H9 (cell line): ENCODE data around the gene ACVR1B. TPM values are rescaled to one million over a fixed set of nuclear protein-coding genes. Genes with fewer than 3 reads are reported as not detected.

Experiments used
- DNase-seq: peaks from one replicate; pipeline ENCODE4 v3.0.0-alpha.2; 2017
- H2AFZ ChIP-seq: one replicate; pipeline ENCODE4 v1.6.1; 2013; ENCODE audit warnings: mild to moderate bottlenecking, low read length, control low read depth, moderate library complexity
- H2AK5ac ChIP-seq: 2 replicates; pipeline ENCODE4 v1.6.1; 2013; ENCODE audit warnings: low read length, control low read depth, mixed read lengths; ENCODE audit not compliant: insufficient read length
- H2BK120ac ChIP-seq: one replicate; pipeline ENCODE4 v1.6.1; 2013; ENCODE audit warnings: low read depth, mild to moderate bottlenecking, low read length, control low read depth, inconsistent platforms; ENCODE audit not compliant: poor library complexity, severe bottlenecking
- H2BK12ac ChIP-seq: 2 replicates; pipeline ENCODE4 v1.6.1; 2013; ENCODE audit warnings: low read length, control low read depth, mixed read lengths, low read depth; ENCODE audit not compliant: insufficient read length
- H2BK15ac ChIP-seq: 2 replicates; pipeline ENCODE4 v1.6.1; 2013; ENCODE audit warnings: low read depth, low read length, control low read depth
- H2BK20ac ChIP-seq: one replicate; pipeline ENCODE4 v1.6.1; 2013; ENCODE audit warnings: low read depth, mild to moderate bottlenecking, low read length, control low read depth, inconsistent platforms; ENCODE audit not compliant: poor library complexity, severe bottlenecking
- H2BK5ac ChIP-seq: 2 replicates; pipeline ENCODE4 v1.6.1; 2013; ENCODE audit warnings: low read length, control low read depth, mixed read lengths; ENCODE audit not compliant: insufficient read length
- H3K14ac ChIP-seq: 2 replicates; pipeline ENCODE4 v1.6.1; 2013; ENCODE audit warnings: low read length, control low read depth; ENCODE audit not compliant: insufficient read depth
- H3K18ac ChIP-seq: 2 replicates; pipeline ENCODE4 v1.6.1; 2013; ENCODE audit warnings: low read depth, mild to moderate bottlenecking, mixed read lengths, low read length, control low read depth; ENCODE audit not compliant: insufficient read length
- H3K23ac ChIP-seq: 2 replicates; pipeline ENCODE4 v1.6.1; 2013; ENCODE audit warnings: low read length, control low read depth, mixed read lengths, low read depth; ENCODE audit not compliant: insufficient read length
- H3K23me2 ChIP-seq: 2 replicates; pipeline ENCODE4 v1.6.1; 2013; ENCODE audit warnings: low read depth, mild to moderate bottlenecking, mixed read lengths, low read length, control low read depth; ENCODE audit not compliant: insufficient read length, poor library complexity, severe bottlenecking
- H3K27ac ChIP-seq: 2 replicates; pipeline ENCODE4 v1.5.1; 2013; ENCODE audit warnings: low read length, control low read depth, mixed read lengths, low read depth; ENCODE audit not compliant: insufficient read length
- H3K27me3 ChIP-seq: 2 replicates; pipeline ENCODE4 v1.6.1; 2013; ENCODE audit warnings: low read length, control low read depth, inconsistent platforms; ENCODE audit not compliant: insufficient read depth
- H3K4ac ChIP-seq: 2 replicates; pipeline ENCODE4 v1.6.1; 2013; ENCODE audit warnings: low read depth, mild to moderate bottlenecking, control low read depth, inconsistent platforms, low read length, moderate library complexity
- H3K4me1 ChIP-seq: 2 replicates; pipeline ENCODE4 v1.6.1; 2013; ENCODE audit warnings: low read length, control low read depth, inconsistent platforms; ENCODE audit not compliant: insufficient read depth
- H3K4me2 ChIP-seq: 2 replicates; pipeline ENCODE4 v1.6.1; 2013; ENCODE audit warnings: low read length, control low read depth, mixed read lengths; ENCODE audit not compliant: insufficient read length, insufficient read depth
- H3K56ac ChIP-seq: 2 replicates; pipeline ENCODE4 v1.6.1; 2013; ENCODE audit warnings: low read depth, mild to moderate bottlenecking, mixed read lengths, low read length, control low read depth; ENCODE audit not compliant: insufficient read length
- H3K79me1 ChIP-seq: 2 replicates; pipeline ENCODE4 v1.6.1; 2013; ENCODE audit warnings: low read depth, mild to moderate bottlenecking, moderate library complexity, low read length, control low read depth, inconsistent platforms; ENCODE audit not compliant: insufficient read depth, poor library complexity, severe bottlenecking
- H3K79me2 ChIP-seq: 2 replicates; pipeline ENCODE4 v1.6.1; 2013; ENCODE audit warnings: low read length, control low read depth, inconsistent platforms; ENCODE audit not compliant: insufficient read depth
- H3K9ac ChIP-seq: 2 replicates; pipeline ENCODE4 v1.6.1; 2013; ENCODE audit warnings: low read length, control low read depth, mixed read lengths; ENCODE audit not compliant: insufficient read length; ENCODE audit errors: extremely low read depth
- H3K9me3 ChIP-seq: one replicate; pipeline ENCODE4 v1.6.1; 2013; ENCODE audit warnings: low read depth, low read length, inconsistent platforms; ENCODE audit not compliant: control insufficient read depth
- H3T11ph ChIP-seq: one replicate; pipeline ENCODE4 v1.6.1; 2013; ENCODE audit warnings: mild to moderate bottlenecking, low read length, control low read depth, inconsistent platforms
- H4K20me1 ChIP-seq: one replicate; pipeline ENCODE4 v1.6.1; 2013; ENCODE audit not compliant: control insufficient read depth, insufficient read length, insufficient read depth
- H4K5ac ChIP-seq: 2 replicates; pipeline ENCODE4 v1.6.1; 2013; ENCODE audit warnings: low read depth, mild to moderate bottlenecking, mixed read lengths, low read length, control low read depth; ENCODE audit not compliant: insufficient read length
- H4K8ac ChIP-seq: replicated peaks from 2 replicates; pipeline ENCODE4 v1.6.1; 2013; ENCODE audit warnings: low read length, control low read depth, mixed read lengths, low read depth; ENCODE audit not compliant: insufficient read length
- H4K91ac ChIP-seq: 2 replicates; pipeline ENCODE4 v1.6.1; 2013; ENCODE audit warnings: low read depth, mild to moderate bottlenecking, moderate library complexity, mixed read lengths, low read length, control low read depth; ENCODE audit not compliant: insufficient read length
- H3K27ac Mint-ChIP-seq, 3 experiments: 2 replicates in 2 of 3; 3 replicates in 1 of 3; pipeline ENCODE4 v1.8.0; 2020 to 2021; ENCODE audit warnings: mixed read lengths in 3 of 3, mild to moderate bottlenecking in 1 of 3, moderate library complexity in 1 of 3
- H3K27me3 Mint-ChIP-seq: 2 replicates; pipeline ENCODE4 v1.8.0; 2021; ENCODE audit warnings: low read depth, mild to moderate bottlenecking, moderate library complexity, mixed read lengths
- H3K36me3 Mint-ChIP-seq, 3 experiments: 2 replicates in 2 of 3; 3 replicates in 1 of 3; pipeline ENCODE4 v1.8.0; 2020 to 2021; ENCODE audit warnings: low read depth in 3 of 3, mixed read lengths in 3 of 3; ENCODE audit not compliant: insufficient read depth in 1 of 3
- H3K4me1 Mint-ChIP-seq, 2 experiments: 2 replicates each; pipeline ENCODE4 v1.8.0; 2020; ENCODE audit warnings: mixed read lengths in 2 of 2
- H3K4me3 Mint-ChIP-seq, 2 experiments: 2 replicates in 1 of 2; 3 replicates in 1 of 2; pipeline ENCODE4 v1.8.0; 2020 to 2021; ENCODE audit warnings: mild to moderate bottlenecking in 2 of 2, mixed read lengths in 2 of 2, moderate library complexity in 1 of 2
- H3K9me3 Mint-ChIP-seq, 2 experiments: 2 replicates in 1 of 2; 3 replicates in 1 of 2; pipeline ENCODE4 v1.8.0; 2020; ENCODE audit warnings: mild to moderate bottlenecking in 2 of 2, mixed read lengths in 2 of 2, moderate library complexity in 1 of 2
- CTCF ChIP-seq: fragments of 200-600 bp; sonication (generic); conservative IDR thresholded peaks from 3 replicates; pipeline ENCODE4 v1.8.0; 2021; ENCODE audit warnings: antibody characterized with exemption, mild to moderate bottlenecking
- whole genome bisulfite sequencing: extraction: QIAGEN DNeasy Blood & Tissue Kit; methylation state at CpG from one replicate; pipeline ENCODE4 v1.1.7; 2013; ENCODE audit warnings: missing lambda C conversion rate, low lambda C conversion rate, mixed read lengths; ENCODE audit not compliant: insufficient read length; ENCODE audit errors: extremely low coverage; 5-methylcytosine and 5-hydroxymethylcytosine counted together
- total RNA-seq: library from RNA; stranded (reverse); gene quantifications from 2 replicates; pipeline ENCODE4 v1.2.1, GENCODE V29; 2021

ACVR1B gene
- total RNA-seq, 1 experiment from 2014 or later: 16.3 TPM

GRCh38 chr12:52038447-52038846, 86.9 kb downstream of the ACVR1B start:
- no peak overlapping the region for H3K4me2 ChIP-seq
- H2BK15ac ChIP-seq: no peak overlapping the region
- H3K14ac ChIP-seq: no peak overlapping the region; the same call in 1 of the 2 replicates
- peaks cover 2% of the 10 kb centered on the region; the same call in 1 of the 2 replicates for H3K79me2 ChIP-seq
- H2BK20ac ChIP-seq: no peak overlapping the region
- H3K79me1 ChIP-seq: no peaks in the 10 kb centered on the region
- H3K27ac Mint-ChIP-seq: no peak overlapping the region
- no peak for TF ChIP-seq CTCF
- H3K4me3 Mint-ChIP-seq: peak overlapping the region; percentile 84 to 94
- H4K8ac ChIP-seq: no peak overlapping the region
- no peak overlapping the region for H2BK12ac ChIP-seq
- H2AFZ ChIP-seq: no peak overlapping the region
- no peak overlapping the region for H2AK5ac ChIP-seq
- H2BK120ac ChIP-seq: no peak overlapping the region
- H3T11ph ChIP-seq: no peak overlapping the region
- no peak overlapping the region for H4K91ac ChIP-seq
- H3K23me2 ChIP-seq: peaks cover 6% of the 10 kb centered on the region
- H4K5ac ChIP-seq: no peak overlapping the region
- no peak overlapping the region for H3K18ac ChIP-seq
- H3K36me3 Mint-ChIP-seq: peaks cover 4 to 6% (median 5%) of the 10 kb centered on the region in 3 experiments; a peak in 4 of 7 replicates
- no peak overlapping the region for H3K4ac ChIP-seq
- H3K23ac ChIP-seq: no peak overlapping the region
- H3K9me3 Mint-ChIP-seq: no peaks in the 10 kb centered on the region
- H3K27me3 ChIP-seq: peaks cover 2% of the 10 kb centered on the region; the same call in 1 of the 2 replicates
- no CpG with 5 or more reads among the region's 6 CpGs for WGBS
- H3K56ac ChIP-seq: no peak overlapping the region
- H4K20me1 ChIP-seq: peaks cover 2% of the 10 kb centered on the region
- H2BK5ac ChIP-seq: no peak overlapping the region
- H3K4me1 ChIP-seq: peaks cover under 1% of the 10 kb centered on the region; the same call in 1 of the 2 replicates
- DNase-seq: no peak
- H3K9ac ChIP-seq: no peak overlapping the region
- peaks cover 16 to 32% of the 10 kb centered on the region in 2 experiments for H3K4me1 Mint-ChIP-seq
- H3K27me3 Mint-ChIP-seq: peaks cover 33% of the 10 kb centered on the region
- H3K9me3 ChIP-seq: no peaks in the 10 kb centered on the region
- no peak overlapping the region for H3K27ac ChIP-seq
